CD4-positive, alpha-beta T cell treated with Interleukin-4 for 4 hours (primary cell): ENCODE measurements around the gene TNFRSF18.

Experiments
- DNase-seq: peaks from one replicate; pipeline ENCODE4 v3.0.0-alpha.2; 2020

Gene TNFRSF18

GRCh38 chr1:1173793-1174415 lies 32.5 kb downstream of the TNFRSF18 start, which contains the start of gene TTLL10:
TSS of gene TTLL10 (plus strand) at chr1:1173880. CDS start at chr1:1179216, 5,336 bp downstream.
- DNase-seq: peak; percentile 69

GRCh38 chr1:1173061-1173792 lies 33.2 kb downstream of the TNFRSF18 start:
- DNase-seq: no peak

- peak; percentile 19 for DNase-seq
Measured at GRCh38 chr1:1171546-1172340, 34.6 kb downstream of the TNFRSF18 start.

GRCh38 chr1:1171161-1171545 lies 35.2 kb downstream of the TNFRSF18 start:
- DNase-seq: no peak

GRCh38 chr1:1170215-1171091 lies 35.9 kb downstream of the TNFRSF18 start:
- DNase-seq: no peak

DNA sequence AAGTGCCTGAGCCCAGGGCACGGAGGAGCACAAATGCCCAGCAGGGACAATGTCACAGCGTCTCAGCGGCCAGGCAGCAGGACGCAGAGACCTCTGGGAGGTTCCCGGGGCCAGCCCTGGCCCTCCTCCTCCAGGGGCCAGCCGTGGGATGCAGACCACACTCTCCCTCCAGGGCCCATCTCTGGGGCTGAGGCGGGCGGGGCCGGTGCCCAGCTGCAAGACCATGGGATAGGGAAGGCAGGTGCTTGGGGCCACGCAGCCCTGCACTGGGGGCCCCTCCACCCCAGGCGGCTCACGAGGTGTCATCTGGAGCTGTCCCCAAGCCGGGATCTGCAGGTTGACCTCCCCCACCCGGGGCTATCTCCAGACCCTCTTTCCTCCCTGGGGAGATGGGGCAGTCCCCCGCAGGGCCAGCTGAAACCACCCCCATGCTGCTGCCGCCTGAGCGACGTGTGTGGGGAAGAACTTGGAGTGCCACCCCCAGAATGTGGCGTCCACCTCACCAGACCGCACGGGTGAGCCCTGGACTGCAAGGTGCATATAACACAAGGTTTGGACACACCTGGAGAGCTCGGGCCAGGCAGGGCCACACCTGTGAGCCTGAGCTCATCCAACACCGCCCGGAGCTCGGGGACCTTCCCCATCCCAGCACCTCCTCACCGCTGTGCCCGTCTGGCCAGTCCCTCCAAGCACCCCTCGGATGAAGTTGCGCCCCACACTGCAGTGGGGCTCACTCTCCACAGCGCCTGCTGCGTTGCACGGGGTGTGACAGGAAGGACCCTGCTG lies 36.8 kb downstream of the TNFRSF18 start:
- no peak for DNase-seq

- no peak for DNase-seq
Measured at GRCh38 chr1:1168451-1169411, 37.7 kb downstream of the TNFRSF18 start.

DNA sequence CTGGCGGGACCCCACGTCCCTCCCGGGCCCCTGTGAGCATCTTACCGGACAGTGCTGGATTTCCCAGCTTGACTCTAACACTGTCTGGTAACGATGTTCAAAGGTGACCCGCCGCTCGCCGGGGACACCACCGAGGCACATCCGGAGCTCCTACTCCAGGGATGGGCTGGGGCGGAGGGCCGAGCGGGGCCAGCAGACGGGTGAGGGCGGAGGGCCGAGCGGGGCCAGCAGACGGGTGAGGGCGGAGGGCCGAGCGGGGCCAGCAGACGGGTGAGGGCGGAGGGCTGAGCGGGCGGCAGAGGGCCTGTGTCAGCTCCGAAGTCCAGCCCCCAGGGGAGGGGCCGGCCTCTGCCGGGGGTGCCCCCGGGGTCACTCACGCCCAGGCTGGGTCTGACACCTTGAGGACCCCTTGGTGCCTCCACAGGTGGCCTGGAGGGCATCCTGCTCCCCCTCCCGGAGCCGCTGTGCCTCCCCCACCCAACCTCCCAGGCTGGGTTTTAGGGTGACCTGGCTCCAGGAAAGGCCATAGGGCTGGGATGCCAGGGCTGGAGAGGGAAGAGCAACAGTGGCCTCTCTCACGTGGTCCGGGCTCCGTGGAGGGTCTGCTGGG lies 38.4 kb downstream of the TNFRSF18 start:
- DNase-seq: no peak

- no peak for DNase-seq
Measured at GRCh38 chr1:1167398-1167821, 39.0 kb downstream of the TNFRSF18 start.

- no peak for DNase-seq
Measured at GRCh38 chr1:1166642-1167397, 39.6 kb downstream of the TNFRSF18 start.

GRCh38 chr1:1165900-1166421 lies 40.4 kb downstream of the TNFRSF18 start:
- no peak for DNase-seq

GRCh38 chr1:1165485-1165884 lies 40.9 kb downstream of the TNFRSF18 start:
- DNase-seq: no peak

DNA sequence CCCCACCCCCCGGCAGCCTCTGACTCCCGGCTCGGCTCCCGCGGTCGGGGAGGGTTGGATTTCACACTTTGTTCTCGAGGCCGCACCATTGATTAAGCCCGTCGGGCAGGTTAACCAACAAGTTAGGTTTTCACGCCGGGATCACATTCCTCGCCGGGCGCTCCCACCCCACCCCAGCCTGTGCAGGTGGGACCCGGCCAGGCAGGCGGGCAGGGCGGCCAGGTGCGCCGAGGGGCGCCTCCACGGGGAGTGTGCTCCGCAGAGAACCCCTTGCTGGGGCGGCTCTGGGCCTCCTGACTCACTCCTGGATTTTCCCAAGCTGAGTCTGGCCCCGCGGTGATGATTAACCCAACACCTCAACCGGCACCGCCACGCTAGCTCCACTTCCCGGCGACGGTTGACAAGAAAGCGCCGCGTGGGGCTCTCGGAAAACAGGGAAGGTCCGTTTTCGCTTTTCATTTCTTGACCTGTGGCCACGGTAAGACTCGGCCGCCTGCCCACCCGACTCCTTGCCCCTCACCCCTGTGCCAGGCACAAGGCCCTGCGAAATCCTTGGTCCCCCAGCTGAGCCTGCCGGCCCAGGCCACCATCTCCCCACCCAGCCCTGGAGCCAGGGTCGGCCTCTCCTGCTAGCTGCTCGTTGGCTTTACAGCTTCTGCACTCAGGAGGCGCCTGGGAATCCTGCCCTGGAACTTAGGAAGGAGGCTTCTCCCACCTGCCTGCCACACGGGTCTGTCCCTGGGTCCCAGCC lies 41.5 kb downstream of the TNFRSF18 start:
- DNase-seq: no peak

GRCh38 chr1:1164361-1164700 lies 42.1 kb downstream of the TNFRSF18 start:
- DNase-seq: no peak

- no peak for DNase-seq
Measured at GRCh38 chr1:1163538-1164070, 42.8 kb downstream of the TNFRSF18 start.

DNA sequence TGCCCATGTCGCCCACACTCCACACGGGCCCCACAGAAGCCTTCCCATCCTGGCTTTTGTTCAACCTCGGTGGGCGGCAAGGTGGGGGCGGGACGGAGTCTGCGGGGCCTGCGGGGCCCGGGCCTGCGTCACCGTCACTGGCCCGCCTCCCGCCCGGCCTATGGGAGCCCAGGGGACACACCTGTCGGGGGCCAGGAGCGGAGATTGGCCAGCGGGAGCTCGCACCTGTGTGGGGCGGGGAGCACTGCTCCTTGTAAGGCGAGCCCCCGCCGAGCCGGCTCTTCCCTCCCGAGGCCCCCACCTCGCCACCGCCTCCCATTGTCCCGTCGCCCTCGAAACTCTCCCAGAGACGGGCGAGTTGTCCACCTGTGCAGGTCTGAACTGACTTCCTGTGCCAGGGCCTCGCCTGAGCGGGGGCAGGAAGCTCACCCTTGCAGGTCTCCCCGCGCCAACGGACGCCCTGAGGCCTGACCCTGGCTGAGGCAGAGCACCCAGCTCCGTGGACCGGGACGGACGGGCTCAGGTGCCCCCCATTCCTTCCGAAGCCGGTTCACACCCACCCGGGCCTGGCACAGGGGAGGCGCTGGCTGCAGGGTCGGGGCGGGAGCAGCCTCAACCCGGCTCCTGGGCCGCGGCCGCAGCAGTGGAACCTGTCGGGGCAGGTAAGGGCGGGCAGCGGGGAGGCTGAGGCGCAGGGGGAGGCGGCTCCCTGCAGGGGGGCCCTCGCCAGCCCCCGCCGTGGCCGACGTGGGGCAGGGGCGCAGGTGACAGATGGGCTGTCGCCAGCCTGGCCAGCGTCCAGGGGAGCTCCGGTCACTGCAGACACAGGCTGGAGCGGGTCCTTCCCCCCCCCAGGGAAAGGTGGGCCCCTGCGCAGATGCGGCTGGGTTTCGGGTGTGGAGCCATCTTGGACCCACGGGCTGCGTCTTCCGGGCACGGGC lies 43.5 kb downstream of the TNFRSF18 start:
- DNase-seq: no peak

DNA sequence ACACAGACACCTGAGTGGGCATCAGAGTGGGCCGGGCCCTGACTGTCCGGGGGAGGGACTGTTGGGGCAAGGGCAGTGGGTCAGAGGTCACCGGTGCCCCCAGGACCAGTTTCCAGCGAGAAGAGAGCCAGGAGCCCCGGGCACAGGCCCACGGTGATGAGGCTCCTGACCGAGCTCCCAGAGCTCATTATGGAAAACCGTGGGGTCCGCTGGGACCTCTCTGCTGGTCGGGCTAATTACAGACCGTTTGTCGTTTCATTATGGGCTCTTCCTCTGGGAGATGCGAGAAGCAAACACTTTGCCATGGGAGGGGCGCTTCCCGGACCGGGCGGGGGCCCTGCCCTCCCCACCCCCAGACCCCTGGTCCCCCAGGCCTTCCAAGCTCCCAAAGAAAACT lies 44.7 kb downstream of the TNFRSF18 start:
- no peak for DNase-seq
